ENCODE results near the gene C1orf21. TPM values are rescaled to one million over a fixed set of nuclear protein-coding genes. Genes with fewer than 3 reads are reported as not detected.

Gene C1orf21
- total and polyA plus RNA-seq, 8 donors = 4.1 to 13.9 (median 7.7) TPM

GRCh38 chr1:184479435-184480167 is 92.8 kb downstream of the C1orf21 start:
- peaks cover 15 to 21% (median 20%) of the 10 kb centered on the region in 3 donors for H3K4me1 ChIP-seq
- TF ChIP-seq CTCF (IDR thresholded peaks at IDR 0.05) = no peak
- no peak for FAIRE-seq
- peak in 2 of 4 donors; percentile 7 to 51 for ATAC-seq
- WGBS, 2 donors = 65 to 76% methylated on average over 14 of the region's 14 CpGs
- no peak for DNase-seq
- intact Hi-C loops (cut with DNase I) = no loop called here
- no peak overlapping the region for H3K27ac ChIP-seq
- H3K36me3 ChIP-seq = no peaks in the 10 kb centered on the region
- H3K4me3 ChIP-seq = no peak overlapping the region
- no peaks in the 10 kb centered on the region for H3K27me3 ChIP-seq
- H3K9me3 ChIP-seq = no peaks in the 10 kb centered on the region

GRCh38 chr1:184480736-184481135 is 93.9 kb downstream of the C1orf21 start:
- no peak for TF ChIP-seq CTCF (IDR thresholded peaks at IDR 0.05)
- 90 to 96% methylated on average over 5 of the region's 5 CpGs for WGBS, 2 donors
- intact Hi-C loops (cut with DNase I) = no loop called here
- DNase-seq = no peak
- no peak for ATAC-seq
- H3K36me3 ChIP-seq = no peaks in the 10 kb centered on the region
- no peak overlapping the region for H3K4me3 ChIP-seq
- H3K9me3 ChIP-seq = no peaks in the 10 kb centered on the region
- H3K27me3 ChIP-seq = no peaks in the 10 kb centered on the region
- peaks cover 20 to 29% (median 20%) of the 10 kb centered on the region in 3 donors for H3K4me1 ChIP-seq
- no peak overlapping the region for H3K27ac ChIP-seq
- FAIRE-seq = no peak

- intact Hi-C loops (cut with DNase I) = no loop called here
- TF ChIP-seq CTCF (IDR thresholded peaks at IDR 0.05) = no peak
- no peaks in the 10 kb centered on the region for H3K36me3 ChIP-seq
- 60 to 81% methylated on average over 5 of the region's 5 CpGs for whole genome bisulfite sequencing, 2 donors
- H3K27me3 ChIP-seq = no peaks in the 10 kb centered on the region
- peak in 1 of 6 donors; percentile 30 for DNase-seq
- H3K4me3 ChIP-seq = no peak overlapping the region
- H3K9me3 ChIP-seq = no peaks in the 10 kb centered on the region
- FAIRE-seq = no peak
- H3K4me1 ChIP-seq = peaks cover 30 to 40% (median 34%) of the 10 kb centered on the region in 3 donors
- ATAC-seq = peak in 2 of 4 donors; percentile 6 to 23
- peak overlapping the region in 1 of 4 donors; percentile 65 for H3K27ac ChIP-seq
These were observed 95.3 kb downstream of the C1orf21 start for GRCh38 chr1:184482136-184482535.

- Histone ChIP-seq H3K27me3 (no peaks in the 10 kb centered on the region), H3K4me1 (peaks cover 30 to 40% (median 35%) of the 10 kb centered on the region in 3 donors), H3K27ac (peak overlapping the region; percentile 6 to 65 (median 60)), H3K4me3 (no peak overlapping the region), H3K9me3 (no peaks in the 10 kb centered on the region), H3K36me3 (no peaks in the 10 kb centered on the region)
- TF ChIP-seq CTCF (IDR thresholded peaks at IDR 0.05) = peak in 1 of 4 donors; percentile 11
- peak; percentile 74 to 83 (median 79) for ATAC-seq
- DNase-seq = peak in 4 of 6 donors; percentile 26 to 66 (median 56)
- intact Hi-C loops (cut with DNase I) = no loop called here
- no peak for FAIRE-seq
- WGBS, 2 donors = 19 to 20% methylated on average over 3 of the region's 3 CpGs
These were observed 96.4 kb downstream of the C1orf21 start for GRCh38 chr1:184483101-184483683.
